GM04503 (cell line): ENCODE measurements around the gene TRIP4.
"Not testable (repeated sequence)": the region's sequence is repeated elsewhere in the genome, so short reads cannot be mapped to it uniquely, and the experiment has no call there.

ENCODE experiments used
- DNase-seq: peaks from one replicate; pipeline ENCODE4 v3.0.0-alpha.2; 2012; ENCODE audit warnings: low read depth

Gene TRIP4

GRCh38 chr15:64381000-64381751 is 6.5 kb upstream of the TRIP4 start, which contains the start of gene PCLAF:
Gene PCLAF, minus strand, starts transcription at chr15:64381441. Its CDS starts 70 bp downstream, at chr15:64381371.
- peak; percentile 72 for DNase-seq

- DNase-seq: no peak
Measured at GRCh38 chr15:64383760-64384159, 3.9 kb upstream of the TRIP4 start.

- DNase-seq: no peak
Measured at GRCh38 chr15:64386291-64386690, 1.3 kb upstream of the TRIP4 start.

GRCh38 chr15:64389036-64389435 is 1.4 kb downstream of the TRIP4 start:
- DNase-seq: no peak

GRCh38 chr15:64392471-64392870 is 4.8 kb downstream of the TRIP4 start:
- not testable (repeated sequence) for DNase-seq

- DNase-seq: no peak
Measured at GRCh38 chr15:64396789-64397188, 9.2 kb downstream of the TRIP4 start.

- no peak for DNase-seq
Measured at GRCh38 chr15:64398575-64398974, 10.9 kb downstream of the TRIP4 start.

- no peak for DNase-seq
Measured at GRCh38 chr15:64400583-64400982, 12.9 kb downstream of the TRIP4 start.

- DNase-seq: no peak
Measured at GRCh38 chr15:64412216-64412615, 24.6 kb downstream of the TRIP4 start.

GRCh38 chr15:64422697-64423096 is 35.1 kb downstream of the TRIP4 start:
- no peak for DNase-seq

GRCh38 chr15:64423970-64424369 is 36.3 kb downstream of the TRIP4 start:
- no peak for DNase-seq

- no peak for DNase-seq
Measured at GRCh38 chr15:64425221-64425620, 37.6 kb downstream of the TRIP4 start.

GRCh38 chr15:64426845-64427465 is 39.3 kb downstream of the TRIP4 start:
- DNase-seq: no peak

- DNase-seq: no peak
Measured at GRCh38 chr15:64429448-64429847, 41.8 kb downstream of the TRIP4 start.

GRCh38 chr15:64430000-64430735 is 42.5 kb downstream of the TRIP4 start:
- peak; percentile 92 for DNase-seq

- no peak for DNase-seq
Measured at GRCh38 chr15:64437982-64438381, 50.3 kb downstream of the TRIP4 start.

GRCh38 chr15:64438653-64439447 is 51.2 kb downstream of the TRIP4 start:
- no peak for DNase-seq

- DNase-seq: no peak
Measured at GRCh38 chr15:64441852-64442251, 54.2 kb downstream of the TRIP4 start.

- no peak for DNase-seq
Measured at GRCh38 chr15:64443016-64443415, 55.4 kb downstream of the TRIP4 start.

- no peak for DNase-seq
Measured at GRCh38 chr15:64443747-64444621, 56.3 kb downstream of the TRIP4 start.

- no peak for DNase-seq
Measured at GRCh38 chr15:64444836-64445235, 57.2 kb downstream of the TRIP4 start.
